ENCODE measurements around the gene AATF. TPM values are rescaled to one million over a fixed set of nuclear protein-coding genes. Genes with fewer than 3 reads are reported as not detected.

Gene AATF
- polyA plus RNA-seq, 3 donors: 24.3 to 57.9 (median 41.1) TPM

DNA sequence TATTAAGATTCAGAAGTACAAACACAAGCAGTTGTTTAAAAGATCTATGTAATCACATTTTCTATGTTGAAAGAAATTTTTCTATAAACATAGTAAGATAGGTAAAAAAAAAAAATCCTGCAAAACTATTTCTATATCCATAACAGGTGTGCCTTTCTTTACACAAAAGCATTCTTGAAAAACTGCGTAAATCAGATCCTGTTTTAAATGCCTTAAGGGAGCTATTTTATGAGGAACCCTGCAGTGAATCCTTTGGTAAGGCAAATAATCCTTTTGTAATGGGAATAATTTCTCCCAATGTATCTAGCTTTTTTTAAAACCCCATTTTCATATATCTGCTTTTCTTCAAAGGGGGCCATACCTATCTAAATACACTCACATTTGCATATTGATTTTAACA lies 157.3 kb downstream of the AATF start:
- H3K4me3 ChIP-seq (replicated peaks in 1 of 3; ENCODE audit: low read depth in 2 of 3, low read length in 3 of 3): no peak overlapping the region
- H2AFZ ChIP-seq (ENCODE audit: insufficient read depth, low read depth, low read length, poor library complexity, severe bottlenecking): no peak overlapping the region
- no peak overlapping the region for H3K9ac ChIP-seq (ENCODE audit: insufficient read depth, low read length, poor library complexity, severe bottlenecking)
- H4K20me1 ChIP-seq (ENCODE audit: insufficient read depth, low read length): no peaks in the 10 kb centered on the region
- WGBS (ENCODE audit: insufficient coverage): no CpG with 5 or more reads among the region's 1 CpG
- DNase-seq: no peak
- H3K36me3 Mint-ChIP-seq: peaks cover 19 to 25% of the 10 kb centered on the region in 2 donors
- peaks cover 10% of the 10 kb centered on the region for H3K4me1 Mint-ChIP-seq
- peaks cover 8% of the 10 kb centered on the region in 2 donors for H3K4me1 ChIP-seq (ENCODE audit: control insufficient read depth in 1 of 2, insufficient read depth in 2 of 2, low read length in 2 of 2)
- no peaks in the 10 kb centered on the region for H3K9me3 ChIP-seq (replicated peaks in 1 of 2; ENCODE audit: control insufficient read depth in 1 of 2, insufficient read depth in 1 of 2, low read length in 2 of 2)
- H3K36me3 ChIP-seq (replicated peaks in 1 of 2; ENCODE audit: control insufficient read depth in 1 of 2, insufficient read depth in 2 of 2, low read length in 2 of 2): peaks cover 3 to 20% of the 10 kb centered on the region in 2 donors
- no peaks in the 10 kb centered on the region for H3K9me3 Mint-ChIP-seq
- intact Hi-C loops (cut with micrococcal nuclease): no loop called here
- H3K27me3 Mint-ChIP-seq (ENCODE audit: low read depth in 3 of 3): no peaks in the 10 kb centered on the region
- no peak overlapping the region for H3K27ac ChIP-seq (ENCODE audit: low read depth in 1 of 2, low read length in 2 of 2)
- no peak overlapping the region for H3K4me2 ChIP-seq (replicated peaks; ENCODE audit: extremely low read depth, low read length, poor library complexity, severe bottlenecking)
- no peaks in the 10 kb centered on the region for H3K27me3 ChIP-seq (ENCODE audit: control insufficient read depth in 2 of 2, insufficient read depth in 2 of 2, low read length in 2 of 2)
- no peak overlapping the region for H3K4me3 Mint-ChIP-seq
- no peak overlapping the region for H3K27ac Mint-ChIP-seq
- no peaks in the 10 kb centered on the region for H3K79me2 ChIP-seq (ENCODE audit: insufficient read depth, low read length)
- TF ChIP-seq, protein P1, sequence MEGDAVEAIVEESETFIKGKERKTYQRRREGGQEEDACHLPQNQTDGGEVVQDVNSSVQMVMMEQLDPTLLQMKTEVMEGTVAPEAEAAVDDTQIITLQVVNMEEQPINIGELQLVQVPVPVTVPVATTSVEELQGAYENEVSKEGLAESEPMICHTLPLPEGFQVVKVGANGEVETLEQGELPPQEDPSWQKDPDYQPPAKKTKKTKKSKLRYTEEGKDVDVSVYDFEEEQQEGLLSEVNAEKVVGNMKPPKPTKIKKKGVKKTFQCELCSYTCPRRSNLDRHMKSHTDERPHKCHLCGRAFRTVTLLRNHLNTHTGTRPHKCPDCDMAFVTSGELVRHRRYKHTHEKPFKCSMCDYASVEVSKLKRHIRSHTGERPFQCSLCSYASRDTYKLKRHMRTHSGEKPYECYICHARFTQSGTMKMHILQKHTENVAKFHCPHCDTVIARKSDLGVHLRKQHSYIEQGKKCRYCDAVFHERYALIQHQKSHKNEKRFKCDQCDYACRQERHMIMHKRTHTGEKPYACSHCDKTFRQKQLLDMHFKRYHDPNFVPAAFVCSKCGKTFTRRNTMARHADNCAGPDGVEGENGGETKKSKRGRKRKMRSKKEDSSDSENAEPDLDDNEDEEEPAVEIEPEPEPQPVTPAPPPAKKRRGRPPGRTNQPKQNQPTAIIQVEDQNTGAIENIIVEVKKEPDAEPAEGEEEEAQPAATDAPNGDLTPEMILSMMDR (IDR thresholded peaks at IDR 0.05): no peak

Small RNA genes lying within 50 kb of the gene (small RNA-seq; reads per million reads assigned to genes)
- gene AC243773.2 (ENCODE audit: insufficient read length, low read depth) (not detected), gene MIR2909 (ENCODE audit: insufficient read length, low read depth) (not detected)

Other genes starting within 250 kb of the AATF start
- gene LHX1, start 11.5 kb upstream of the AATF start, polyA plus RNA-seq: not detected